Lower leg skin (tissue), 3 donors: ENCODE results near the gene SRSF11.

Experiments
- CTCF ChIP-seq, 3 donors: fragments of 450-650 bp; IDR thresholded peaks; one replicate each; pipeline ENCODE4 v1.5.1; 2016; ENCODE audit warnings: antibody characterized with exemption in 3 of 3, mild to moderate bottlenecking in 3 of 3, moderate library complexity in 2 of 3
- POLR2A ChIP-seq, 2 donors: fragments of 450-650 bp; IDR thresholded peaks; one replicate each; pipeline ENCODE4 v1.6.1; 2016 to 2017; ENCODE audit warnings: antibody characterized with exemption in 2 of 2, mild to moderate bottlenecking in 1 of 2, moderate library complexity in 1 of 2

- TF ChIP-seq POLR2A (IDR thresholded peaks at IDR 0.05) (peak in 1 of 2 donors; percentile 55), CTCF (IDR thresholded peaks at IDR 0.05) (no peak)
These were observed at the start of gene SRSF11 for GRCh38 chr1:70221238-70222121.
